HepG2 (cell line): ENCODE results near the gene ING1. TPM values are rescaled to one million over a fixed set of nuclear protein-coding genes. Genes with fewer than 3 reads are reported as not detected.

Source experiments
- ATAC-seq: fragments of 200-7000 bp; cut with Tn5 transposase; 3 replicates; pipeline ENCODE4 v1.9.1; 2020; ENCODE audit warnings: mild to moderate bottlenecking, moderate library complexity
- BruUV-seq: library from RNA; stranded (reverse); fragments of 400-500 nt; replicated peaks from 2 replicates; lab custom pipeline; 2021; lab: Mats Ljungman, UMichigan
- CTCF ChIA-PET: fragments of 300-600 bp; formaldehyde crosslinking; extraction: SDS; loops from one replicate; lab custom pipeline; 2021; ENCODE audit warnings: low total read pairs, inconsistent platforms, low intra/inter-chr PET ratio; lab: Yijun Ruan, JAX
- POLR2A ChIA-PET: fragments of 350-600 bp; sonication (Branson Sonifier 250); formaldehyde crosslinking; loops from one replicate; lab custom pipeline; 2020; ENCODE audit warnings: antibody characterized with exemption, inconsistent platforms; lab: Yijun Ruan, JAX
- DNase-seq: peaks from one replicate; pipeline ENCODE4 v3.0.0-alpha.2; 2015; ENCODE audit warnings: low spot score
- FAIRE-seq: peaks from 3 replicates; lab custom pipeline; 2011; peaks lifted over from hg19 to GRCh38; lab: Jason Lieb, UNC
- H2AFZ ChIP-seq: one replicate; pipeline ENCODE4 v1.6.1; 2011; ENCODE audit warnings: low read length, inconsistent platforms
- H3K27ac ChIP-seq: fragments of 300-600 bp; 3 replicates; pipeline ENCODE4 v1.8.0; 2011; ENCODE audit warnings: mixed run types, mild to moderate bottlenecking, mixed read lengths, low read length, inconsistent platforms; ENCODE audit not compliant: insufficient read depth; ENCODE audit errors: extremely low read length
- H3K27me3 ChIP-seq, 2 experiments: fragments of 200-600 bp in 1 of 2; 2 replicates in 1 of 2; 3 replicates in 1 of 2; pipeline versions ENCODE4 v1.6.0 to v1.8.0; 2011; ENCODE audit warnings: low read length in 2 of 2, mild to moderate bottlenecking in 2 of 2, moderate library complexity in 2 of 2, inconsistent platforms in 1 of 2; ENCODE audit not compliant: insufficient read depth in 2 of 2, control insufficient read depth in 1 of 2
- H3K36me3 ChIP-seq, 2 experiments: fragments of 200-600 bp in 1 of 2; replicated peaks in 1 of 2; 2 replicates in 1 of 2; 3 replicates in 1 of 2; pipeline versions ENCODE4 v1.5.1 to v1.8.0; 2011; ENCODE audit warnings: low read length in 2 of 2, inconsistent platforms in 1 of 2; ENCODE audit not compliant: insufficient read depth in 2 of 2, control insufficient read depth in 1 of 2
- H3K4me1 ChIP-seq: 2 replicates; pipeline ENCODE4 v1.5.1; 2012; ENCODE audit warnings: low read length, inconsistent platforms; ENCODE audit not compliant: insufficient read depth
- H3K4me2 ChIP-seq: 2 replicates; pipeline ENCODE4 v1.6.0; 2011; ENCODE audit warnings: low read depth, low read length, inconsistent platforms
- H3K4me3 ChIP-seq, 3 experiments: fragments of 200-600 bp in 1 of 3; sonication (generic), shearing (Covaris generic) in 1 of 3; replicated peaks in 1 of 3; 2 replicates each; pipeline ENCODE4 v1.5.1; 2011 to 2016; ENCODE audit warnings: low read length in 3 of 3, inconsistent platforms in 2 of 3, low read depth in 2 of 3, mild to moderate bottlenecking in 2 of 3, control low read depth in 1 of 3, mixed read lengths in 1 of 3; ENCODE audit not compliant: insufficient read depth in 1 of 3
- H3K79me2 ChIP-seq: one replicate; pipeline ENCODE4 v1.6.1; 2011; ENCODE audit warnings: low read length, inconsistent platforms; ENCODE audit not compliant: insufficient read depth
- H3K9ac ChIP-seq: 2 replicates; pipeline ENCODE4 v1.6.0; 2011; ENCODE audit warnings: mild to moderate bottlenecking, low read depth, low read length, inconsistent platforms; ENCODE audit not compliant: insufficient read depth
- H3K9me3 ChIP-seq: 2 replicates; pipeline ENCODE4 v1.5.1; 2012; ENCODE audit warnings: mild to moderate bottlenecking, low read length
- H4K20me1 ChIP-seq: 2 replicates; pipeline ENCODE4 v1.6.0; 2011; ENCODE audit warnings: inconsistent platforms, mild to moderate bottlenecking, low read length, moderate library complexity; ENCODE audit not compliant: insufficient read depth
- FOXM1 ChIP-seq: sonication (generic); formaldehyde crosslinking; IDR thresholded peaks from 2 replicates; pipeline ENCODE4 v1.5.0; 2020; ENCODE audit warnings: missing genetic modification reagents
- GFI1 ChIP-seq: sonication (generic); formaldehyde crosslinking; IDR thresholded peaks from 2 replicates; pipeline ENCODE4 v1.5.0; 2020; ENCODE audit warnings: missing genetic modification reagents, mild to moderate bottlenecking, borderline replicate concordance
- GLI4 ChIP-seq: sonication (generic); formaldehyde crosslinking; IDR thresholded peaks from 2 replicates; pipeline ENCODE4 v1.5.1; 2020; ENCODE audit warnings: missing genetic modification reagents, mild to moderate bottlenecking, moderate library complexity, borderline replicate concordance
- KDM3A ChIP-seq: IDR thresholded peaks from 2 replicates; pipeline ENCODE4 v1.6.1; 2018; ENCODE audit warnings: low read depth, missing compliant biosample characterization
- ZNF569 ChIP-seq: sonication (generic); formaldehyde crosslinking; IDR thresholded peaks from 2 replicates; pipeline ENCODE4 v1.5.0; 2020; ENCODE audit warnings: mild to moderate bottlenecking, missing genetic modification reagents, moderate library complexity, borderline replicate concordance
- WGBS: methylation state at CpG from one replicate; pipeline ENCODE4 v1.1.6; 2017; ENCODE audit warnings: low lambda C conversion rate; 5-methylcytosine and 5-hydroxymethylcytosine counted together
- in situ Hi-C: cut with HindIII; loops from 2 replicates; pipeline ENCODE4 v1.10.0; 2017; ENCODE audit warnings: low pct_unique_long_range_greater_than_20kb; ENCODE audit not compliant: extremely low pct_ligation_motif_present
- intact Hi-C: fragments of 100-400 bp; cut with micrococcal nuclease; formaldehyde crosslinking; loops from one replicate; pipeline ENCODE4 v1.10.0; 2022; ENCODE audit not compliant: unreplicated experiment
- polyA plus RNA-seq, 8 experiments: library from polyadenylated mRNA; depleted of rRNA in 3 of 8; stranded (reverse) in 7 of 8; unstranded in 1 of 8; fragments of >200 nt; fragmentation: Illumina TruSeq in 4 of 8; extraction: Trizol in 4 of 8; gene quantifications; 2 replicates each; pipeline versions ENCODE4 v1.2.1 to v1.2.3, GENCODE V29; 2011 to 2016; ENCODE audit warnings: low read depth in 4 of 8, missing spikeins in 1 of 8, mixed read lengths in 1 of 8; ENCODE audit not compliant: insufficient read depth in 1 of 8
- total RNA-seq, 5 experiments: library from RNA; depleted of rRNA; stranded (reverse); fragments of >200 nt; fragmentation: Illumina TruSeq; extraction: Trizol; gene quantifications; 2 replicates each; pipeline ENCODE4 v1.2.3, GENCODE V29; 2016; ENCODE audit warnings: low read depth in 1 of 5
- TF ChIP-seq, protein P1 (sequence below), 2 experiments: sonication (generic) in 1 of 2; formaldehyde crosslinking in 1 of 2; IDR thresholded peaks; 2 replicates each; pipeline versions ENCODE4 v1.4.0 to v1.6.1; 2018 to 2020; ENCODE audit warnings: missing genetic modification reagents in 2 of 2, borderline replicate concordance in 1 of 2, low read depth in 1 of 2, mild to moderate bottlenecking in 1 of 2, missing biosample characterization in 1 of 2
- TF ChIP-seq, protein P2 (sequence below): sonication (generic); formaldehyde crosslinking; IDR thresholded peaks from 2 replicates; pipeline ENCODE4 v1.5.1; 2020; ENCODE audit warnings: mild to moderate bottlenecking, missing genetic modification reagents, moderate library complexity
- TF ChIP-seq, protein P3 (sequence below): sonication (generic); formaldehyde crosslinking; IDR thresholded peaks from 2 replicates; pipeline ENCODE4 v1.5.1; 2020; ENCODE audit warnings: mild to moderate bottlenecking, moderate library complexity, missing genetic modification reagents

Gene ING1
- total and polyA plus RNA-seq, 2 of the 13 experiments (the other 11 are each of a cell fraction or from before 2014, with no cell fraction given), result 8.1 to 16.1 TPM

DNA sequence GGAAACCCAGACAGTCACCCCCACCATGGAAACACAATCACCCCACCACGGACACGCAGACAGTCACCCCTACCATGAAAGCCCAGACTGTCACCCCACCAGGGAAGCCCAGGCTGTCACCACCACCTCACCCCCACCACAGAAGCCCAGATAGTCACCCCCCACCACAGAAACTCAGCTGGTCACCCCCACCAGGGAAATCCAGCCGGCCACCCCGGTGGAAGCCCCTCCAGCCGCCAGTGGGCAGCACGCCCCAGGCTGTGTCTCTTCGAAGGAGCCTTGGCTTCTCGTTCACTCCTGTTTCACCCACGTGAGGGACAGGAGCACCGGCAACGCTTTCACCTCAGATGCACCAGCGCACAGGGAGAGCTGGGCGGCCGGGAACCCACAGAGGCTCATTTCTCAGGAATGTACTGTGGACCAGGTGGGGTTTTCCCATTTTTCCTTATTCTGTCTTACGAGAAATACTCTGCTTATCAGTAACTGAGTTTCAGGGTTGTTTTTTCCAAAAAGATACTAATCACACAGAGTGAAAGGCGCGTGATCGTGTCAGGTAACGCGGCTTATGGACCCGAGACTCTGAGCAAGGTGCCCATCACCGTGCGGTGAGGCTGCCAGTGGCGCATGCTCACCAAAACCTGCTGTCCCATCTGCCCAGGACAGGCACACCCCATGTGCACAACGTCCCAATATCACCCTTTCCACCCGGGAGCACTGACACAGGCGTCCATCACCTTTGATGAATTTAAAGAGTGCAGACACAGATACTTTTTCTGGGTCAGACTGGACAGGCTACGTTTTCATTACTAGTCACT is 35.6 kb upstream of the ING1 start:
- no peak for ATAC-seq
- WGBS, result 95% methylated on average over 23 of the region's 28 CpGs

DNA sequence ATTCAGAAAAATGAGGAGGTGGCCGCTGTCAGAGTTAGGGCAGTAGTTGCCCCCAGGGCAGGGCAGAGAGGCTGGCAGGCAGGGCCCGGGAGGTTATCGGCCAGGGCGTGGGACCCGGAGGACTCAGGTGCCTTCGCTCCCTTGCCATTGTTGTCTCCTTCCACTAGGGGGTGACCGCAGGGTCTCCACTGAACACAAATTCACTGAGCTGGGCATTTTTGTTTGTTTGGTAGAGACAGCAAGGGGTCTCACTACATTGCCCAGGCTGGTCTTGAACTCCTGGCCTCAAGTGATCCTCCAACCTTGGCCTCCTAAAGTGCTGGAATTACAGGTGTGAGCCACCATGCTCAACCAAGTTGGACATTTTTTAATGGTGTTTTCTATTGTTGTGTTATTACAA is 32.6 kb upstream of the ING1 start:
- DNase-seq, result peak; percentile 41
- no peak overlapping the region for H2AFZ ChIP-seq
- WGBS, result 88% methylated on average over 7 of the region's 7 CpGs
- TF ChIP-seq KDM3A (CRISPR knock-in tag) (no peak), GLI4 (CRISPR knock-in tag) (no peak)
- TF ChIP-seq, protein P1, sequence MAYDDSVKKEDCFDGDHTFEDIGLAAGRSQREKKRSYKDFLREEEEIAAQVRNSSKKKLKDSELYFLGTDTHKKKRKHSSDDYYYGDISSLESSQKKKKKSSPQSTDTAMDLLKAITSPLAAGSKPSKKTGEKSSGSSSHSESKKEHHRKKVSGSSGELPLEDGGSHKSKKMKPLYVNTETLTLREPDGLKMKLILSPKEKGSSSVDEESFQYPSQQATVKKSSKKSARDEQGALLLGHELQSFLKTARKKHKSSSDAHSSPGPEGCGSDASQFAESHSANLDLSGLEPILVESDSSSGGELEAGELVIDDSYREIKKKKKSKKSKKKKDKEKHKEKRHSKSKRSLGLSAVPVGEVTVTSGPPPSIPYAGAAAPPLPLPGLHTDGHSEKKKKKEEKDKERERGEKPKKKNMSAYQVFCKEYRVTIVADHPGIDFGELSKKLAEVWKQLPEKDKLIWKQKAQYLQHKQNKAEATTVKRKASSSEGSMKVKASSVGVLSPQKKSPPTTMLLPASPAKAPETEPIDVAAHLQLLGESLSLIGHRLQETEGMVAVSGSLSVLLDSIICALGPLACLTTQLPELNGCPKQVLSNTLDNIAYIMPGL (CRISPR knock-in tag; IDR thresholded peaks at IDR 0.05; ENCODE audit: borderline replicate concordance in 1 of 2, low read depth in 1 of 2), result no peak
- TF ChIP-seq, protein P2, sequence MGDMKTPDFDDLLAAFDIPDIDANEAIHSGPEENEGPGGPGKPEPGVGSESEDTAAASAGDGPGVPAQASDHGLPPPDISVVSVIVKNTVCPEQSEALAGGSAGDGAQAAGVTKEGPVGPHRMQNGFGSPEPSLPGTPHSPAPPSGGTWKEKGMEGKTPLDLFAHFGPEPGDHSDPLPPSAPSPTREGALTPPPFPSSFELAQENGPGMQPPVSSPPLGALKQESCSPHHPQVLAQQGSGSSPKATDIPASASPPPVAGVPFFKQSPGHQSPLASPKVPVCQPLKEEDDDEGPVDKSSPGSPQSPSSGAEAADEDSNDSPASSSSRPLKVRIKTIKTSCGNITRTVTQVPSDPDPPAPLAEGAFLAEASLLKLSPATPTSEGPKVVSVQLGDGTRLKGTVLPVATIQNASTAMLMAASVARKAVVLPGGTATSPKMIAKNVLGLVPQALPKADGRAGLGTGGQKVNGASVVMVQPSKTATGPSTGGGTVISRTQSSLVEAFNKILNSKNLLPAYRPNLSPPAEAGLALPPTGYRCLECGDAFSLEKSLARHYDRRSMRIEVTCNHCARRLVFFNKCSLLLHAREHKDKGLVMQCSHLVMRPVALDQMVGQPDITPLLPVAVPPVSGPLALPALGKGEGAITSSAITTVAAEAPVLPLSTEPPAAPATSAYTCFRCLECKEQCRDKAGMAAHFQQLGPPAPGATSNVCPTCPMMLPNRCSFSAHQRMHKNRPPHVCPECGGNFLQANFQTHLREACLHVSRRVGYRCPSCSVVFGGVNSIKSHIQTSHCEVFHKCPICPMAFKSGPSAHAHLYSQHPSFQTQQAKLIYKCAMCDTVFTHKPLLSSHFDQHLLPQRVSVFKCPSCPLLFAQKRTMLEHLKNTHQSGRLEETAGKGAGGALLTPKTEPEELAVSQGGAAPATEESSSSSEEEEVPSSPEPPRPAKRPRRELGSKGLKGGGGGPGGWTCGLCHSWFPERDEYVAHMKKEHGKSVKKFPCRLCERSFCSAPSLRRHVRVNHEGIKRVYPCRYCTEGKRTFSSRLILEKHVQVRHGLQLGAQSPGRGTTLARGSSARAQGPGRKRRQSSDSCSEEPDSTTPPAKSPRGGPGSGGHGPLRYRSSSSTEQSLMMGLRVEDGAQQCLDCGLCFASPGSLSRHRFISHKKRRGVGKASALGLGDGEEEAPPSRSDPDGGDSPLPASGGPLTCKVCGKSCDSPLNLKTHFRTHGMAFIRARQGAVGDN (CRISPR knock-in tag), result 0 out of 2 replicates have a peak, but pooled peaks have one; percentile 12
- TF ChIP-seq, protein P3, sequence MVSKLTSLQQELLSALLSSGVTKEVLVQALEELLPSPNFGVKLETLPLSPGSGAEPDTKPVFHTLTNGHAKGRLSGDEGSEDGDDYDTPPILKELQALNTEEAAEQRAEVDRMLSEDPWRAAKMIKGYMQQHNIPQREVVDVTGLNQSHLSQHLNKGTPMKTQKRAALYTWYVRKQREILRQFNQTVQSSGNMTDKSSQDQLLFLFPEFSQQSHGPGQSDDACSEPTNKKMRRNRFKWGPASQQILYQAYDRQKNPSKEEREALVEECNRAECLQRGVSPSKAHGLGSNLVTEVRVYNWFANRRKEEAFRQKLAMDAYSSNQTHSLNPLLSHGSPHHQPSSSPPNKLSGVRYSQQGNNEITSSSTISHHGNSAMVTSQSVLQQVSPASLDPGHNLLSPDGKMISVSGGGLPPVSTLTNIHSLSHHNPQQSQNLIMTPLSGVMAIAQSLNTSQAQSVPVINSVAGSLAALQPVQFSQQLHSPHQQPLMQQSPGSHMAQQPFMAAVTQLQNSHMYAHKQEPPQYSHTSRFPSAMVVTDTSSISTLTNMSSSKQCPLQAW (CRISPR knock-in tag), result no peak

More for the DNA sequence above, 35.6 kb upstream of the ING1 start:
- intact Hi-C loops (no loop called here), in situ Hi-C loops (no loop called here)
- Histone ChIP-seq H3K4me2 (no peak overlapping the region), H3K4me1 (no peaks in the 10 kb centered on the region), H3K9me3 (no peaks in the 10 kb centered on the region), H3K9ac (no peak overlapping the region), H3K27ac (no peak overlapping the region), H2AFZ (no peak overlapping the region), H4K20me1 (no peaks in the 10 kb centered on the region), H3K36me3 (peaks cover 7 to 39% of the 10 kb centered on the region in 2 experiments), H3K79me2 (peaks cover 2% of the 10 kb centered on the region), H3K4me3 (no peak overlapping the region), H3K27me3 (no peaks in the 10 kb centered on the region)
- no peak for FAIRE-seq
- ChIA-PET POLR2A (no interaction called here), CTCF (no interaction called here)
- DNase-seq, result no peak
- no TSS peak for BruUV-seq
- TF ChIP-seq FOXM1 (CRISPR knock-in tag) (no peak), ZNF569 (CRISPR knock-in tag) (no peak), GFI1 (CRISPR knock-in tag) (no peak)

More for the DNA sequence above, 32.6 kb upstream of the ING1 start:
- peaks cover 26% of the 10 kb centered on the region for H3K4me1 ChIP-seq
- no peaks in the 10 kb centered on the region for H4K20me1 ChIP-seq
- H3K4me2 ChIP-seq, result no peak overlapping the region
- intact Hi-C loops, result loop anchor here (1.0 kb wide), 1 partner anchor 133 kb away; no protein-coding TSS in a partner anchor
- POLR2A ChIA-PET, result interaction anchor here (1.5 kb wide), 1 partner anchor 34 kb away, joined by 6 read pairs; no protein-coding TSS in a partner anchor
- CTCF ChIA-PET, result interaction anchor here (1.5 kb wide), 1 partner anchor 139 kb away, joined by 4 read pairs; no protein-coding TSS in a partner anchor
- no peaks in the 10 kb centered on the region for H3K79me2 ChIP-seq
- H3K27ac ChIP-seq, result no peak overlapping the region
- peaks cover 7 to 45% of the 10 kb centered on the region in 2 experiments for H3K36me3 ChIP-seq
- peak; percentile 49 for ATAC-seq
- H3K9me3 ChIP-seq, result no peaks in the 10 kb centered on the region
- no peak overlapping the region for H3K9ac ChIP-seq
- no TSS peak for BruUV-seq
- H3K27me3 ChIP-seq, result no peaks in the 10 kb centered on the region
- in situ Hi-C loops, result loop anchor here (10.0 kb wide), 1 partner anchor 134 kb away; no protein-coding TSS in a partner anchor
- H3K4me3 ChIP-seq, result no peak overlapping the region
- no peak for FAIRE-seq
